T-helper 2 cell treated with Interferon-gamma antibody and Interleukin-4, amounts not matched to agents 100 ng/mL and 5 ng/mL, for 36 hours (primary cell): ENCODE results near the gene TGFA. TPM values are rescaled to one million over a fixed set of nuclear protein-coding genes. Genes with fewer than 3 reads are reported as not detected.

Source experiments
- intact Hi-C: fragments of 100-400 bp; cut with micrococcal nuclease; formaldehyde crosslinking; loops from one replicate; pipeline ENCODE4 v1.15.1; 2023
- total RNA-seq: library from RNA; stranded (reverse); gene quantifications from 2 replicates; pipeline ENCODE4 v1.2.3, GENCODE V29; 2022

The TGFA gene
- total RNA-seq, 1 donor from 2014 or later, result 0.07 TPM

DNA sequence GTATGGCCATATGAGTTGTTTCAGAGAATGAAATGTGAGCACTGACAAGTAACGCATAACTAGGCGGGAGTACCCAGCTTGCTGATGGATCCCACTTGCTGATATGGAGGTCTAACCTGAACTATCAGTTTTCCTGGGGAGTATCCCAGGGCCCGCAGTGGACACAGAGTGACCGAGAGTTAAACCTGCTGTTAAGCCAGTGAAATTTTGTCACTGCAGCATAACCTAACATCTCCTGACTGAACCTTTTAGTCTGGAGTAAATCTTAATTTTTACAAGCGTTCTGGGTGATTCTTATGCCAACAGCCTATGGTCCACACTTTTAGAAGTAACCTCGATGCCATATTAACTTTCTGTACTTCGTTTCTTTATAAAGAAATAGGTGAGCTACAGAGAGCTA is 54.4 kb downstream of the TGFA start:
- intact Hi-C loops, result no loop called here

- intact Hi-C loops, result no loop called here
These were observed 55.1 kb downstream of the TGFA start for GRCh38 chr2:70498528-70498927.

GRCh38 chr2:70498054-70498453 is 55.6 kb downstream of the TGFA start:
- intact Hi-C loops, result no loop called here

GRCh38 chr2:70496819-70497218 is 56.8 kb downstream of the TGFA start:
- intact Hi-C loops, result no loop called here

- intact Hi-C loops, result no loop called here
These were observed 59.2 kb downstream of the TGFA start for GRCh38 chr2:70494293-70494886.

GRCh38 chr2:70490381-70490780 is 63.2 kb downstream of the TGFA start:
- intact Hi-C loops, result no loop called here

GRCh38 chr2:70489165-70489564 is 64.5 kb downstream of the TGFA start:
- intact Hi-C loops, result no loop called here

- intact Hi-C loops, result no loop called here
These were observed 69.5 kb downstream of the TGFA start for GRCh38 chr2:70484086-70484485.

DNA sequence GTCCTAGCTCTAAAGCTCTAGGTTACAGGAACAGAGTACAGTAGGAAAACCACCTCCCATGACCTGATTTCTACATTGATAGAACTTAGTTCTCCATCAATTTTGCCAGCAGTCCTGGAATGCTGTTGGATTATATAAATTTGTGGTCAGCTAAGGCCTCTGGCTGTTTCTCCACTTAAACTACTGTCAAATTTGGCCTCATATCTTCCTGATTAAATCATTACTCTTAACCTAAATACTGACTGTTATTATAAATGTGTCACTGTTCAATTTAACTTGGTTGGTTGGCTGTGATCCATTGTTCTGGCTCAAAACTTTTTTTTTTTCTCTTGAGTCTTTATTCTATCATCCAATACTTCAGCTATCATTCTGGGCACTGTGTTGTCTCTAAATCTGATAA is 71.2 kb downstream of the TGFA start:
- intact Hi-C loops, result no loop called here

- intact Hi-C loops, result no loop called here
These were observed 73.2 kb downstream of the TGFA start for GRCh38 chr2:70480468-70480867.

DNA sequence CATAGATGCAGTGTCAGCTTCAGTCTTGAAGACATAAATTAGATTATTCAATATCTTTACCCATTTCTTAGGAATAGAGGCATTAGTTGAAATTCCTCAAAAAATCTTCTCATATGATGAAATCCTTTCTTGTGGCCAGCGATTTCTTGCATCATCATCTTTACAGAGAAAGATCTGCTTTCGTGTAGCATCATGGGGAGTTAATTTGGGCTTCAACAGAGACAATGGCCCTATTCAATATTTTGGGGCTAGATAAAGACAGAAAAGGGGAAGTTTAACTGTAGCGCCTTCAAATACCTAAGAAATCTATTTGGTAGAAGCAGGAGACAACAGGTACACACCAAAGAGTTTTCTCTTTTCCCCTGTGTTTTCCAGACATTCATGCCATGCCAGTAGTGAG is 73.8 kb downstream of the TGFA start:
- intact Hi-C loops, result no loop called here

DNA sequence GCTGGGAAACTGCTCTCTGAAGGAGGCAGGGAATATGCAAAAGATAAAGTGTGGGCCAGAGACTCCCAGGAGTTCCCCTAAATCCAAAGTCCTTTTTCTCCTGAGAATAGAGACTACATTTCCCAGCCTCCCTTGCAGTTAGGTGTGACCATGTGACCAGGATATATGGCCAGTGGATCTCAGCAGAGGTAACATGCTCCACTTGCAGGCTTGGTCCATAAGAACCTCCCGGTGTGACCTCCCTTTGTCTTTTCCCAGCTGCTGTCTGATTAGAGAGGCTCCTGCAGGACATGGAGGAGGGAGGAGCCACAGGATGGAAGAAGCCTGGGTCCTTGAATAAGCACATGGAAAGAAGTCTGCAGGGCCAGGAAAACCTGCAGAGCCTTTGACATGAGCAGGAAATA is 76.2 kb downstream of the TGFA start:
- intact Hi-C loops, result no loop called here

- intact Hi-C loops, result no loop called here
These were observed 78.4 kb downstream of the TGFA start for GRCh38 chr2:70475266-70475665.

DNA sequence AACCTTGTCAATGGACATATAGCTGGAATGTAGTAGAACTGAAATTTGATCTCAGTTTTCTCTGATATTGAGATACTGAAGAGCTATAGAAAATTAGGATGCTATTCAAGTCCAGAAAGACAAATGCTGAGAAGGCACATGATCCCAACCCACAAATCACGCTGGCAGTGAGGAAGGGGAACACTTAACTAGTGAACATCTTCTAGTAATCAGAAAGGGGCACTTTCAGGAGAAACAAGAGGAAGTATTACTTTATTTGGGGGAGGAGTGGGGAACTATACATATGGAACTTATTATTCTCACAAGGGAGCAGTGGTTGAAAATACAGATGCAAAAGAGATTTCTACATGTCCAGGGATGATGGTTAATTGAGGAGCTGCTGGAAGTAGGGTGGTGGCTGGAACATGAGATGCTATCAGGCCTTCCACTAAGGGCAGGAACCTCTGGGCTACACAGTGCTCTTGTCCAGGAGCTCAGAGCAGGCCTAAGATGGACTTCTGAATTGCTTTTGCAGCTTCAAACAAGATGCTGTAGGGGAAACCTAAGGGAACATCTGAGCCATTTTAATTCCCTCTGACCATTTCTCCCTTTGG is 79.3 kb downstream of the TGFA start:
- intact Hi-C loops, result no loop called here

GRCh38 chr2:70473101-70473722 is 80.4 kb downstream of the TGFA start:
- intact Hi-C loops, result no loop called here

DNA sequence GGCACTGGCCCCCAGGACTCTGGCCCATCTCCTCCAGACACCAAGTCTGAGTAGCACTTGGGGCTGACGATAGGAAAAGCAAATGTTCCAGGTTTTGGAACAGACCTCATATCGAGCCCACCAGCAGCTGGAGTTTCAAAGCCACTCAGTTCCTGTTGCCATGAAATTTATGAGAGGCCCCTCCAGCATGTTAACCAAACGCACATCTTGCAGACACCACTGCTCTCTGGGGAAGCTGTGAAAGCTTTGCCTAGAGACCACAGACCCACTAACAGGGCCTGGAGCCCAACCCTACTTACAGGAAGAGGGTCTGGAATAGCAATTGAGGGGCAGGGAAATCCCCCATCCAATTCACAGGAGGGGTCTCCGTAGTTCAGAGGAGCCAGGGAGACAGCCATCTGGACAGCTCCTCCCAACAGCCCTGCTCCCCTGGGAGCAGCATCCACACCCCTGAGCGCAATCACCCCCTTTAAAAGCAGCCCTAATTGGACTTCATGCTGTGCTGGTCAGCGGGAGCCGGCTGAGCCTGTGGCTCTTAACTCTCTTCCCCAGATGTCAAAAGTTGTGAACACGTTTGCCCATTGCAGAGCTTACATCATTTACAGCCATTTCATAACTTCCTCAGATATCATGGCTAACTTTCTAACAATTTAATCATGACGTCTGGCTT is 81.3 kb downstream of the TGFA start:
- intact Hi-C loops, result no loop called here

- intact Hi-C loops, result no loop called here
These were observed 82.5 kb downstream of the TGFA start for GRCh38 chr2:70471129-70471528.

GRCh38 chr2:70469961-70470360 is 83.7 kb downstream of the TGFA start:
- intact Hi-C loops, result no loop called here

DNA sequence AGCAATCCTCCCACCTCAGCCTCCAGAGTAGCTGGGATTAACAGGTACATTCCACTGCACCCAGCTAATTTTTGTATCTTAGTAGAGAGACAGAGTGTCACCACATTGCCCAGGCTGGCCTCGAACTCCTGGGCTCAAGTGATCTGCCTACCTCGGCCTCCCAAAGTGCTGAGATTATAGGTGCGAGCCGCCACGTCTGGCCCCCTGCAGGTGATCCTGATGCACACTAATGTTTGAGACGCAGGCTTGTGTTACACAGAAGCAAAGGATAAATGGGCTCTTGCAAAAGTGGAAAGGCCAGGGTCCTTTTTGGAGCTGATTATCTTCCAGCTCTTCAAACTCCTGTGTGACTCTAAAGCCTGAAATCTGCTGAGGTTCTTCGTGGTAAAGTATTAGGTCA is 84.2 kb downstream of the TGFA start:
- intact Hi-C loops, result no loop called here

DNA sequence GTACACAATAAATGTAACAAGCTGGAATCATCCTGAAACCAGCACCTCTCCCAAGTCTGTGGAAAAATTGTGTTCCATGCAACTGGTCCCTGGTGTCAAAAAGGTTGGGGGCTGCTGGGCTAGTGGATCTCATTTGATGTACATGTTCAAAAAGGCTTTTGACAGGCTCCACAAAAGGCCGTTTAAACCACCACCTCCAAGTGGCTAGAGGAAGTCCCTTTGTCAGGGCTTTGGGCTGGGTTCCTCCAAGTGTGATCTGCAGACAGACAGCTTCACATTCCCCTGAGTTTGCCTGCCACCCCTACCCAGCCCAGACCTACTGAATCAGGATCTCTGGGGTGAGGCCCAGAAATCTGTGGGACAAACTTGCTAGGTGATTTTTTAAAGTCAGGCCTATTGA is 84.7 kb downstream of the TGFA start:
- intact Hi-C loops, result no loop called here

GRCh38 chr2:70467831-70468779 is 85.5 kb downstream of the TGFA start:
- intact Hi-C loops, result no loop called here
